ENCODE data around the gene SNX19.
"Not testable (repeated sequence)": the region's sequence is repeated elsewhere in the genome, so short reads cannot be mapped to it uniquely, and the experiment has no call there.

The SNX19 gene

DNA sequence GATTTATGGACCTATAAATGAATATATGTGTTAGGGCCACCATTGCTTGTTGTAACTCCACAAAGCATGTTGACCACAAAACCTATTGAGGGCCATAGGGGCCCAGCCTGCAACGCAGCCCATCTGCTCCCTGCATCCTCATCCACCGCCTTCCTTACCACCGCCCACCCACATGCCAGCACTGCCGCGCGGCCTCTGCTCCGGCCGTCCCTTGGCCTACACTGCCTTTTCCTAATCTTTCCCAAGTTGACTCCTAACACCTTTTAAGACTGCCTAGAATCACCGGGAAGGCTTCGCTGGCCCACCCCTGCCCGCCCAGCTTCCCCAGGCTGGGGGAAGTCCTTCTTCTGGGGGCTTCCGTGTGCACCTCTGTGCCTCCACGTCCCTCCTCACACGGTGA is 55.0 kb downstream of the SNX19 start:
- Histone ChIP-seq H3K9me3 (ENCODE audit: insufficient read depth, low read length) (no peaks in the 10 kb centered on the region), H3K27me3 (ENCODE audit: low read length) (no peaks in the 10 kb centered on the region), H3F3A (ENCODE audit: insufficient read depth) (no peaks in the 10 kb centered on the region), H3K79me2 (ENCODE audit: insufficient read depth, low read length) (no peaks in the 10 kb centered on the region), H3K4me2 (ENCODE audit: low read depth, low read length, poor library complexity, severe bottlenecking) (no peak overlapping the region), H4K20me1 (ENCODE audit: low read depth, low read length) (no peaks in the 10 kb centered on the region), H3K9ac (ENCODE audit: low read length) (no peak overlapping the region), H3K4me3 (ENCODE audit: insufficient read depth, low read length, poor library complexity, severe bottlenecking) (no peak overlapping the region), H3K27ac (ENCODE audit: low read depth, low read length) (no peak overlapping the region), H3K9me2 (replicated peaks; ENCODE audit: insufficient read depth, low read length) (no peaks in the 10 kb centered on the region), H3K36me3 (ENCODE audit: low read length) (no peaks in the 10 kb centered on the region), H2AFZ (ENCODE audit: low read depth, low read length, severe bottlenecking) (no peak overlapping the region)
- TF ChIP-seq, protein P1, sequence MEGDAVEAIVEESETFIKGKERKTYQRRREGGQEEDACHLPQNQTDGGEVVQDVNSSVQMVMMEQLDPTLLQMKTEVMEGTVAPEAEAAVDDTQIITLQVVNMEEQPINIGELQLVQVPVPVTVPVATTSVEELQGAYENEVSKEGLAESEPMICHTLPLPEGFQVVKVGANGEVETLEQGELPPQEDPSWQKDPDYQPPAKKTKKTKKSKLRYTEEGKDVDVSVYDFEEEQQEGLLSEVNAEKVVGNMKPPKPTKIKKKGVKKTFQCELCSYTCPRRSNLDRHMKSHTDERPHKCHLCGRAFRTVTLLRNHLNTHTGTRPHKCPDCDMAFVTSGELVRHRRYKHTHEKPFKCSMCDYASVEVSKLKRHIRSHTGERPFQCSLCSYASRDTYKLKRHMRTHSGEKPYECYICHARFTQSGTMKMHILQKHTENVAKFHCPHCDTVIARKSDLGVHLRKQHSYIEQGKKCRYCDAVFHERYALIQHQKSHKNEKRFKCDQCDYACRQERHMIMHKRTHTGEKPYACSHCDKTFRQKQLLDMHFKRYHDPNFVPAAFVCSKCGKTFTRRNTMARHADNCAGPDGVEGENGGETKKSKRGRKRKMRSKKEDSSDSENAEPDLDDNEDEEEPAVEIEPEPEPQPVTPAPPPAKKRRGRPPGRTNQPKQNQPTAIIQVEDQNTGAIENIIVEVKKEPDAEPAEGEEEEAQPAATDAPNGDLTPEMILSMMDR (IDR thresholded peaks at IDR 0.05; ENCODE audit: insufficient read depth, low read length, poor library complexity, severe bottlenecking) = no peak
- no peak for TF ChIP-seq EZH2phosphoT487 (conservative IDR thresholded peaks at IDR 0.05; ENCODE audit: low read length)

DNA sequence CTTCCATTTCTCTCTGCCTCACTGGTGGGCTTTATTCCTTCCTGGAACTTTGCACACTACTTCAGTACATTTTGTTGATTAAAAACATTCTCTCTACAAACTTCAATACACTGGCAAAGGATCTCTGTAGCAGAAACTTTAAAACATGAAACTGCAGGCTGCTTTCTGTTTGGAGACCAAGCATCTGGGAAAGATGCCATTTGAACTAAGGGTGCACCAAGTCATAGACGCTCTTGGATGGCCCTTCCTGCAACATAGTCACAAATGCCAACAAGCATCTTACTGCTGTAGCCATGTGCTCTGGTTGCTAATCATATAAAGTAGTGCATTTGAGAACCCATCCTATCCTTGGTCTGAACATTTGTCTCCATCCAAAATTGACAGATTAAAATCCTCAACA is 56.4 kb downstream of the SNX19 start:
- Histone ChIP-seq H3K36me3 (ENCODE audit: low read length) (no peaks in the 10 kb centered on the region), H3K4me3 (ENCODE audit: insufficient read depth, low read length, poor library complexity, severe bottlenecking) (no peak overlapping the region), H3F3A (ENCODE audit: insufficient read depth) (no peaks in the 10 kb centered on the region), H3K9me3 (ENCODE audit: insufficient read depth, low read length) (no peaks in the 10 kb centered on the region), H3K9me2 (replicated peaks; ENCODE audit: insufficient read depth, low read length) (no peaks in the 10 kb centered on the region), H3K4me2 (ENCODE audit: low read depth, low read length, poor library complexity, severe bottlenecking) (no peak overlapping the region), H3K9ac (ENCODE audit: low read length) (no peak overlapping the region), H2AFZ (ENCODE audit: low read depth, low read length, severe bottlenecking) (no peak overlapping the region), H3K27ac (ENCODE audit: low read depth, low read length) (no peak overlapping the region), H4K20me1 (ENCODE audit: low read depth, low read length) (no peaks in the 10 kb centered on the region), H3K27me3 (ENCODE audit: low read length) (no peaks in the 10 kb centered on the region), H3K79me2 (ENCODE audit: insufficient read depth, low read length) (no peaks in the 10 kb centered on the region)
- TF ChIP-seq EZH2phosphoT487 (conservative IDR thresholded peaks at IDR 0.05; ENCODE audit: low read length) = no peak
- TF ChIP-seq, protein P1 (IDR thresholded peaks at IDR 0.05; ENCODE audit: insufficient read depth, low read length, poor library complexity, severe bottlenecking) = no peak

DNA sequence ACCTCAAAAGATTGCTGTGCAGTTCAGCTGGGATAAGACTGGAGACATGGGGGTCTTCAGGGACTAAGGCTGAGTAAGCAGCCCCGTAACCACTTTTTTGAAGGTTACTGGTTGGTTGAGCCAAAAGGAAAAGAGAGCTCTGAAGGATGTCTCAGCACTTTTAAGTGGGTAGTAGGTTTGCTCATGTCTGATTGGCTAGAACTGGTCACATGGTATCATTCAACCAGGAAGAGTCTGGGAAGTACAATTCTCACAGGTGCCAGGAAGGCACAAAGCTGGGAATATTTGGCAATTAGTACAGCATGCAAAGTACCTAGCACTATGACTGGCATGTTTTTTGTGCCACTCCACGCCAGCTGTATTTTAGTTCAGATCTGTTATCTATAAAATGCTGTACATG is 58.1 kb downstream of the SNX19 start:
- Histone ChIP-seq H3K79me2 (ENCODE audit: insufficient read depth, low read length) (no peaks in the 10 kb centered on the region), H3K36me3 (ENCODE audit: low read length) (no peaks in the 10 kb centered on the region), H3K27me3 (ENCODE audit: low read length) (no peaks in the 10 kb centered on the region), H3K9me2 (replicated peaks; ENCODE audit: insufficient read depth, low read length) (no peaks in the 10 kb centered on the region), H3K4me3 (ENCODE audit: insufficient read depth, low read length, poor library complexity, severe bottlenecking) (no peak overlapping the region), H3K9me3 (ENCODE audit: insufficient read depth, low read length) (no peaks in the 10 kb centered on the region), H3K4me2 (ENCODE audit: low read depth, low read length, poor library complexity, severe bottlenecking) (no peak overlapping the region), H3K9ac (ENCODE audit: low read length) (no peak overlapping the region), H4K20me1 (ENCODE audit: low read depth, low read length) (no peaks in the 10 kb centered on the region), H3F3A (ENCODE audit: insufficient read depth) (no peaks in the 10 kb centered on the region), H2AFZ (ENCODE audit: low read depth, low read length, severe bottlenecking) (no peak overlapping the region), H3K27ac (ENCODE audit: low read depth, low read length) (no peak overlapping the region)
- TF ChIP-seq, protein P1 (IDR thresholded peaks at IDR 0.05; ENCODE audit: insufficient read depth, low read length, poor library complexity, severe bottlenecking) = no peak
- TF ChIP-seq EZH2phosphoT487 (conservative IDR thresholded peaks at IDR 0.05; ENCODE audit: low read length) = no peak

DNA sequence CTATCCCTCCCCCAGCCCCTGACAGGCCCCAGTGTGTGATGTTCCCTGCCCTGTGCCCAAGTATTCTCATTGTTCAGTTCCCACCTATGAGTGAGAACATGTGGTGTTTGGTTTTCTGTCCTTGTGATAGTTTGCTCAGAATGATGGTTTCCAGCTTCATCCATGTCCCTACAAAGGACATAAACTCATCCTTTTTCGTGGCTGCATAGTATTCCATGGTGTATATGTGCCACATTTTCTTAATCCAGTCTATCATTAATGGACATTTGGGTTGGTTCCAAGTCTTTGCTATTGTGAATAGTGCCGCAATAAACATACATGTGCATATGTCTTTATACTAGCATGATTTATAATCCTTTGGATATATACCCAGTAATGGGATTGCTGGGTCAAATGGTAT is 60.6 kb downstream of the SNX19 start:
- H3K4me2 ChIP-seq (ENCODE audit: low read depth, low read length, poor library complexity, severe bottlenecking); H3K27me3 ChIP-seq (ENCODE audit: low read length); H2AFZ ChIP-seq (ENCODE audit: low read depth, low read length, severe bottlenecking); H4K20me1 ChIP-seq (ENCODE audit: low read depth, low read length); H3K9me2 ChIP-seq (replicated peaks; ENCODE audit: insufficient read depth, low read length); H3K4me3 ChIP-seq (ENCODE audit: insufficient read depth, low read length, poor library complexity, severe bottlenecking); H3F3A ChIP-seq (ENCODE audit: insufficient read depth); H3K79me2 ChIP-seq (ENCODE audit: insufficient read depth, low read length); H3K36me3 ChIP-seq (ENCODE audit: low read length); H3K9ac ChIP-seq (ENCODE audit: low read length); H3K9me3 ChIP-seq (ENCODE audit: insufficient read depth, low read length); H3K27ac ChIP-seq (ENCODE audit: low read depth, low read length): not testable (repeated sequence)
